K562 (cell line): ENCODE measurements around the gene STRN3. TPM values are rescaled to one million over a fixed set of nuclear protein-coding genes. Genes with fewer than 3 reads are reported as not detected.

Experiments used
- BCL6 ChIP-seq: fragments of 250-450 bp; sonication (Bioruptor Pico); IDR thresholded peaks from 2 replicates; pipeline ENCODE4 v1.4.0; 2020
- CBX2 ChIP-seq: fragments of 200-600 bp; sonication (generic); IDR thresholded peaks from one replicate; pipeline ENCODE4 v1.6.1; 2012; ENCODE audit warnings: mild to moderate bottlenecking, low read length, inconsistent platforms; ENCODE audit not compliant: insufficient read depth, poor library complexity, severe bottlenecking
- CEBPB ChIP-seq: fragments of 450-650 bp; IDR thresholded peaks from 2 replicates; pipeline ENCODE4 v1.6.1; 2016; ENCODE audit warnings: missing genetic modification characterization, missing compliant biosample characterization
- COPS2 ChIP-seq: fragments of 450-650 bp; conservative IDR thresholded peaks from 2 replicates; pipeline ENCODE4 v1.6.1; 2016; ENCODE audit warnings: mild to moderate bottlenecking, moderate library complexity
- RBM15 ChIP-seq: fragments of 200-400 bp; formaldehyde crosslinking; IDR thresholded peaks from 2 replicates; pipeline ENCODE4 v1.6.1; 2018; ENCODE audit warnings: mild to moderate bottlenecking, low read length, moderate library complexity; ENCODE audit not compliant: insufficient read depth
- SPI1 ChIP-seq: IDR thresholded peaks from 2 replicates; pipeline ENCODE4 v1.6.1; 2011; ENCODE audit warnings: low read depth, low read length, control low read depth, borderline replicate concordance
- TEAD4 ChIP-seq, 2 experiments: sonication (generic) in 1 of 2; formaldehyde crosslinking in 1 of 2; IDR thresholded peaks; 2 replicates each; pipeline versions ENCODE4 v1.6.1 to v1.8.0; 2012 to 2022; ENCODE audit warnings: borderline replicate concordance in 1 of 2, inconsistent platforms in 1 of 2, low read length in 1 of 2, mild to moderate bottlenecking in 1 of 2, missing genetic modification reagents in 1 of 2
- TFE3 ChIP-seq: fragments of 450-650 bp; formaldehyde crosslinking; IDR thresholded peaks from 2 replicates; pipeline ENCODE4 v1.4.0; 2020; ENCODE audit warnings: mild to moderate bottlenecking, mixed read lengths
- TRIM24 ChIP-seq, 2 experiments: fragments of 450-650 bp; IDR thresholded peaks; 2 replicates each; pipeline ENCODE4 v1.6.1; 2016
- ZNF3 ChIP-seq: fragments of 250-450 bp; sonication (Bioruptor Pico); IDR thresholded peaks from 2 replicates; pipeline ENCODE4 v1.5.0; 2021; ENCODE audit warnings: mild to moderate bottlenecking, moderate library complexity
- ZNF785 ChIP-seq: fragments of 250-450 bp; sonication (Bioruptor Pico); IDR thresholded peaks from 2 replicates; pipeline ENCODE4 v1.4.0; 2020; ENCODE audit warnings: mild to moderate bottlenecking
- polyA plus RNA-seq, 8 experiments: library from polyadenylated mRNA; depleted of rRNA in 4 of 8; stranded (reverse) in 5 of 8; unstranded in 3 of 8; fragments of >200 nt; fragmentation: Nextera tagmentation in 2 of 8; fragmentation: Illumina TruSeq in 1 of 8; extraction: Ambion mirVana in 2 of 8; extraction: Trizol in 1 of 8; gene quantifications; 2 replicates each; pipeline versions ENCODE4 v1.2.1 to v1.2.3, GENCODE V29; 2011 to 2014; ENCODE audit warnings: inconsistent platforms in 1 of 8, missing spikeins in 1 of 8
- total RNA-seq, 7 experiments: library from RNA; depleted of rRNA in 6 of 7; stranded (reverse); fragments of >200 nt in 6 of 7; fragmentation: Illumina TruSeq in 2 of 7; extraction: Trizol in 2 of 7; gene quantifications; 2 replicates each; pipeline versions ENCODE4 v1.2.1 to v1.2.3, GENCODE V29; 2011 to 2021; ENCODE audit warnings: low replicate concordance in 1 of 7
- TF ChIP-seq, protein P1 (sequence below): sonication (generic); formaldehyde crosslinking; IDR thresholded peaks from 2 replicates; pipeline ENCODE4 v1.8.1; 2023; ENCODE audit warnings: mild to moderate bottlenecking, missing genetic modification reagents
- TF ChIP-seq, protein P2 (sequence below): sonication (generic); formaldehyde crosslinking; IDR thresholded peaks from 2 replicates; pipeline ENCODE4 v1.8.0; 2022; ENCODE audit warnings: missing genetic modification reagents, mild to moderate bottlenecking, borderline replicate concordance

Gene STRN3
- total and polyA plus RNA-seq, 9 of the 15 experiments (the other 6 are each of a cell fraction or from before 2014, with no cell fraction given), result 5.9 to 29.1 (median 16.0) TPM

DNA sequence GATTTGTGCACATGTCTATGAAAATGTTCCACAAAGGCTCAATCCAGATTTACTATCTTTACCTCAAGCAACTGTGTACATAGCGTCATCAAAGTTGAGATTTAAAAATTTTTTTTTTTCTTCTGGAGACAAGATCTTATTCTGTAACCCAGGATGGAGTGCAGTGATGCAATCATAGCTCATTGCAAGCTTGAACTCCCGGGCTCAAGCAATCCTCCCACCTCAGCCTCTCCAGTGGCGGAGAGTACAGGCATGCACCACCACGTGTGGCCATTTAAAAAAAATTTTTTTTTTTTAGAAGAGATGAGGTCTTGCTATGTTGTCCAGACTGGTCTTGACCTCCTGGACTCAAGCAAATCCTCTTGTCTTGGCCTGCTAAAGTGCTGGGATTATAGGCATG is 149.5 kb downstream of the STRN3 start (continued):
- TF ChIP-seq RBM15, result no peak
- TF ChIP-seq, protein P1, sequence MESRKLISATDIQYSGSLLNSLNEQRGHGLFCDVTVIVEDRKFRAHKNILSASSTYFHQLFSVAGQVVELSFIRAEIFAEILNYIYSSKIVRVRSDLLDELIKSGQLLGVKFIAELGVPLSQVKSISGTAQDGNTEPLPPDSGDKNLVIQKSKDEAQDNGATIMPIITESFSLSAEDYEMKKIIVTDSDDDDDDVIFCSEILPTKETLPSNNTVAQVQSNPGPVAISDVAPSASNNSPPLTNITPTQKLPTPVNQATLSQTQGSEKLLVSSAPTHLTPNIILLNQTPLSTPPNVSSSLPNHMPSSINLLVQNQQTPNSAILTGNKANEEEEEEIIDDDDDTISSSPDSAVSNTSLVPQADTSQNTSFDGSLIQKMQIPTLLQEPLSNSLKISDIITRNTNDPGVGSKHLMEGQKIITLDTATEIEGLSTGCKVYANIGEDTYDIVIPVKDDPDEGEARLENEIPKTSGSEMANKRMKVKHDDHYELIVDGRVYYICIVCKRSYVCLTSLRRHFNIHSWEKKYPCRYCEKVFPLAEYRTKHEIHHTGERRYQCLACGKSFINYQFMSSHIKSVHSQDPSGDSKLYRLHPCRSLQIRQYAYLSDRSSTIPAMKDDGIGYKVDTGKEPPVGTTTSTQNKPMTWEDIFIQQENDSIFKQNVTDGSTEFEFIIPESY (CRISPR knock-in tag), result peak; percentile 58; the same call in 1 of the 2 replicates
- TF ChIP-seq CEBPB (tag), result peak; percentile 68
- TF ChIP-seq, protein P2, sequence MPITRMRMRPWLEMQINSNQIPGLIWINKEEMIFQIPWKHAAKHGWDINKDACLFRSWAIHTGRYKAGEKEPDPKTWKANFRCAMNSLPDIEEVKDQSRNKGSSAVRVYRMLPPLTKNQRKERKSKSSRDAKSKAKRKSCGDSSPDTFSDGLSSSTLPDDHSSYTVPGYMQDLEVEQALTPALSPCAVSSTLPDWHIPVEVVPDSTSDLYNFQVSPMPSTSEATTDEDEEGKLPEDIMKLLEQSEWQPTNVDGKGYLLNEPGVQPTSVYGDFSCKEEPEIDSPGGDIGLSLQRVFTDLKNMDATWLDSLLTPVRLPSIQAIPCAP, result no peak
- no peak for TF ChIP-seq TFE3
- TF ChIP-seq TEAD4 (IDR thresholded peaks at IDR 0.05; ENCODE audit: low read length), result no peak
- no peak for TF ChIP-seq TEAD4 (CRISPR knock-in tag; IDR thresholded peaks at IDR 0.05; ENCODE audit: borderline replicate concordance)
- TF ChIP-seq BCL6, result no peak
- TF ChIP-seq ZNF3 (CRISPR knock-in tag), result no peak
- no peak for TF ChIP-seq SPI1
- TF ChIP-seq CBX2, result no peak
- no peak for TF ChIP-seq ZNF785 (CRISPR knock-in tag)
- TF ChIP-seq TRIM24 (IDR thresholded peaks at IDR 0.05), result no peak
- TF ChIP-seq COPS2, result no peak
